ENCODE data around the gene GFRA3. TPM values are rescaled to one million over a fixed set of nuclear protein-coding genes. Genes with fewer than 3 reads are reported as not detected.

Gene GFRA3, protein sequence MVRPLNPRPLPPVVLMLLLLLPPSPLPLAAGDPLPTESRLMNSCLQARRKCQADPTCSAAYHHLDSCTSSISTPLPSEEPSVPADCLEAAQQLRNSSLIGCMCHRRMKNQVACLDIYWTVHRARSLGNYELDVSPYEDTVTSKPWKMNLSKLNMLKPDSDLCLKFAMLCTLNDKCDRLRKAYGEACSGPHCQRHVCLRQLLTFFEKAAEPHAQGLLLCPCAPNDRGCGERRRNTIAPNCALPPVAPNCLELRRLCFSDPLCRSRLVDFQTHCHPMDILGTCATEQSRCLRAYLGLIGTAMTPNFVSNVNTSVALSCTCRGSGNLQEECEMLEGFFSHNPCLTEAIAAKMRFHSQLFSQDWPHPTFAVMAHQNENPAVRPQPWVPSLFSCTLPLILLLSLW
- 0.93 TPM for total RNA-seq

DNA sequence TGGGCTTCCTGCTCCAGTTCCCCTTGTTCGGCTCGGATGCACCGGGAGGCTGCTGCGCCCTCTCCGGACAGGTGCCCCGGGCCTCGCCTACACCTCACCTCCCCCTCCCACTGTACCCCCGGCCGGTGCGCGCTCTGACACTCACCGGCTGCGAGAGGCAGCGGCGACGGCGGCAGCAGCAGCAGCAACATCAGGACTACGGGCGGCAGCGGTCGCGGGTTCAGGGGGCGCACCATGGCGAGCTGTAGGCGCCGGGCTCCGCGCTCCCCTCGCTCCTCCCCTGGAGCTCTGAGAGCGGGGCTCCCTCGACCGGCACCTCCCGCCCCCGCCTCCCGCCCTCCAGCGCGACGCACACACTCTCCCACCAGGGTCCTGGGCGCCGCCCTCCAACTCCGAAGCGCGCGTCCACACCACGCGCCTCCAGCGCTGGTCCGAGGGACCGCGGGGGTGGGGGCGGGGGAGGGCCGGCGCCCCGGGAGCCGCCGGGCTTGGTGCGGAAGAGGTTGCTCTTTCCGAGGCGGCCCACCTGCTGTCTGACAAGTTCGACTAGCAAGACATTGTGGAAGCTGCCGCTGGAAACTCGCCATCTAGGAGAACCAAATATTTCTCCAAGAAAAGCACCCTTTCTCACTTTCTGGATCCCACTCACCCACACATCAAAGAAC is at the start of gene GFRA3:
GFRA3 (minus strand) TSS at position 433 of the 665 bp plus-strand sequence; CDS start at position 236, 197 bp downstream.

DNA sequence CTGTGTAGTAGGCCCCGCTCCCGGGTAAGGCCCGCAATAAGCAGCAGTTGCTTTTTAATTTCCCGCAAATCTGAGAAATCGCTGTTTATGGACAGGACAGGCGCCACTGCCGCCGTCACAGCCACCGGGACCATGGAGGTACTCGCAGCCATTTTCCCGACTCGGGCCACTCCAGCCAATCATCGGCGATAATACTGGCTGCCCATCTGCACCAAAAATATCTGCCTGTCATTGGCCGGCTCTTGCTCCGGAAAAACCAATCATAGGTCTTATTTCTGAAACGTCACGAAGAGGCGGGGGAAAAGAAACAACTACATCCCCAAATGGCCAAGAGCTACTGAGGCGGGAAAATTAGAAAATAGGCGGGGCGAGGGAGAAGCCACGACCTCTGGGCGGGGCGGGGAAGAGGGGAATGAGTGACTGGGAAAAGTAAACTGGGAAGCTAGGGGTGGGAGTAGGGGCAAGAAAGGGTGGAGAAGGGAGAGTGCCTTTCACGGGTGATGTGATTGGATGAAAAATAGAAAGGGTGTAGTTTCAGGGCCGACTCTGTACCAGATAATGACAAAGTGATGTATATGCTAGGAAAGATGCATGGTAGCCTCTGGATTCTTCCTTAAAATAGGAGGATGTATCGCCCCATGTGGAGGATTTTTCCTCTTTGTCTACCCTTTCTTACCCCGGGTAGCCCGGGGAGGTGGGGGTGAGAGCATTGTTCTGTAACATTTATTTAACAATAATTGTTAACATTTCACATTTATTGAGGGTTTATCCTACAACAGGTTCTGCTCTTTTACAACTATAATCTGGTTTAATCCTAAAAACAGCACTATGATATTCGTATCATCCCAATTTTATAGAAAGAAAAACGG is 61.0 kb downstream of the GFRA3 start, which contains the start of gene CDC23:
CDC23 (minus strand) TSS at position 163 of the 869 bp plus-strand sequence; CDS start at position 152, 11 bp downstream.

Other genes with a start within 250 kb of the GFRA3 start
- 43.4 TPM for gene FAM13B, start 241.5 kb downstream of the GFRA3 start, total RNA-seq
- gene WNT8A, start 190.6 kb downstream of the GFRA3 start, total RNA-seq: 0.18 TPM
- 6.9 TPM for gene NME5, start 135.2 kb downstream of the GFRA3 start, total RNA-seq
- 66.8 TPM for gene BRD8, start 96.0 kb downstream of the GFRA3 start, total RNA-seq
- 21.8 TPM for gene KIF20A, start 95.5 kb downstream of the GFRA3 start, total RNA-seq
- 49.3 TPM for gene CDC23, start 61.3 kb downstream of the GFRA3 start, total RNA-seq
- 5.1 TPM for gene CDC25C, start 57.2 kb upstream of the GFRA3 start, total RNA-seq
- gene FAM53C, start 63.6 kb upstream of the GFRA3 start, total RNA-seq: 29.5 TPM
- 92.5 TPM for gene KDM3B, start 78.1 kb upstream of the GFRA3 start, total RNA-seq
- gene REEP2, start 164.4 kb upstream of the GFRA3 start, total RNA-seq: 3.0 TPM
- gene EGR1, start 190.9 kb upstream of the GFRA3 start, total RNA-seq: 14.7 TPM